ENCODE results near the gene CHPF2. TPM values are rescaled to one million over a fixed set of nuclear protein-coding genes. Genes with fewer than 3 reads are reported as not detected.

The CHPF2 gene
- total and polyA plus RNA-seq, 10 donors: 16.3 to 55.4 (median 43.7) TPM

DNA sequence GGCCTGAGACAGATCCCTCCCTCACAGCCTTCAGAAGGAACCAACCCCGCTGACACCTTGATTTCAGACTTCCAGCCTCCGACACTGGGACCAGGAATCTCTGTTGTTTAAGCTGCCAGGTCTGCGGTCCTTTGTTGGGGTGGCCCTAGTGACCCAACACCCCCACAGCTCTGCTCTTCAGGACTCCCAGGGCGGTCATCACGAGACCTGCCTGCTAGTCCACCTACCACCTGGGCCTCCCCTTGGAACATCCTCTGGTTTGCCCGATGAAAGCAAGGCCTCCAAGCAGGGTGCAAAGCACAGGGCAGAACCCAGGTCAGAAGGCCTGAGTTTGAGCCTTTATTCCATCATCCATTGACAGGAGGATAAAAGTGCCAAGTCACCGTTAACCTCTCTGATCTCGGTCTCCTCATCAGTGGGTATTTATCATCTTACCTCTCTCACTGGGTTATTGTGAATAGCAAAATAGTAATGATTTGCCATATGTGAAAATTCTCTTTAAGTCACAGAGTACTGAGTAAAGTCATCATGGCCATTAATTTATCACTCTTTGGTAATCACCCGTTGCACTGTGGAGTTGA lies 33.2 kb downstream of the CHPF2 start:
- Histone ChIP-seq H3K4me1 (no peaks in the 10 kb centered on the region), H3K36me3 (no peaks in the 10 kb centered on the region), H3K27ac (no peak overlapping the region), H3K9me3 (no peaks in the 10 kb centered on the region), H3K27me3 (replicated peaks in 1 of 7) (peaks cover 0 to 7% (median 0%) of the 10 kb centered on the region in 7 donors), H3K4me3 (no peak overlapping the region)
- DNase-seq: peak; percentile 28
- intact Hi-C loops (cut with DNase I; ENCODE audit: low total_unique reads): no loop called here
- TF ChIP-seq POLR2AphosphoS5 (IDR thresholded peaks at IDR 0.05): no peak
- TF ChIP-seq POLR2A (IDR thresholded peaks at IDR 0.05): no peak
- TF ChIP-seq, protein P1, sequence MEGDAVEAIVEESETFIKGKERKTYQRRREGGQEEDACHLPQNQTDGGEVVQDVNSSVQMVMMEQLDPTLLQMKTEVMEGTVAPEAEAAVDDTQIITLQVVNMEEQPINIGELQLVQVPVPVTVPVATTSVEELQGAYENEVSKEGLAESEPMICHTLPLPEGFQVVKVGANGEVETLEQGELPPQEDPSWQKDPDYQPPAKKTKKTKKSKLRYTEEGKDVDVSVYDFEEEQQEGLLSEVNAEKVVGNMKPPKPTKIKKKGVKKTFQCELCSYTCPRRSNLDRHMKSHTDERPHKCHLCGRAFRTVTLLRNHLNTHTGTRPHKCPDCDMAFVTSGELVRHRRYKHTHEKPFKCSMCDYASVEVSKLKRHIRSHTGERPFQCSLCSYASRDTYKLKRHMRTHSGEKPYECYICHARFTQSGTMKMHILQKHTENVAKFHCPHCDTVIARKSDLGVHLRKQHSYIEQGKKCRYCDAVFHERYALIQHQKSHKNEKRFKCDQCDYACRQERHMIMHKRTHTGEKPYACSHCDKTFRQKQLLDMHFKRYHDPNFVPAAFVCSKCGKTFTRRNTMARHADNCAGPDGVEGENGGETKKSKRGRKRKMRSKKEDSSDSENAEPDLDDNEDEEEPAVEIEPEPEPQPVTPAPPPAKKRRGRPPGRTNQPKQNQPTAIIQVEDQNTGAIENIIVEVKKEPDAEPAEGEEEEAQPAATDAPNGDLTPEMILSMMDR (IDR thresholded peaks at IDR 0.05 in 8 of 11, conservative IDR thresholded peaks at IDR 0.05 in 3 of 11): no peak
- 80 to 92% (median 89%) methylated on average over 9 of the region's 9 CpGs for WGBS, 5 donors

GRCh38 chr7:151269511-151269910 lies 37.2 kb downstream of the CHPF2 start:
- Histone ChIP-seq H3K4me1 (peaks cover 0 to 38% (median 20%) of the 10 kb centered on the region in 6 donors), H3K27ac (no peak overlapping the region), H3K27me3 (replicated peaks in 1 of 7) (peaks cover 0 to 3% (median 0%) of the 10 kb centered on the region in 7 donors), H3K9me3 (no peaks in the 10 kb centered on the region), H3K4me3 (no peak overlapping the region), H3K36me3 (no peaks in the 10 kb centered on the region)
- WGBS, 5 donors: 91 to 94% (median 93%) methylated on average over 10 of the region's 10 CpGs
- TF ChIP-seq POLR2A (IDR thresholded peaks at IDR 0.05): no peak
- TF ChIP-seq, protein P1 (IDR thresholded peaks at IDR 0.05 in 8 of 11, conservative IDR thresholded peaks at IDR 0.05 in 3 of 11): no peak
- intact Hi-C loops (cut with DNase I; ENCODE audit: low total_unique reads): no loop called here
- DNase-seq: no peak

DNA sequence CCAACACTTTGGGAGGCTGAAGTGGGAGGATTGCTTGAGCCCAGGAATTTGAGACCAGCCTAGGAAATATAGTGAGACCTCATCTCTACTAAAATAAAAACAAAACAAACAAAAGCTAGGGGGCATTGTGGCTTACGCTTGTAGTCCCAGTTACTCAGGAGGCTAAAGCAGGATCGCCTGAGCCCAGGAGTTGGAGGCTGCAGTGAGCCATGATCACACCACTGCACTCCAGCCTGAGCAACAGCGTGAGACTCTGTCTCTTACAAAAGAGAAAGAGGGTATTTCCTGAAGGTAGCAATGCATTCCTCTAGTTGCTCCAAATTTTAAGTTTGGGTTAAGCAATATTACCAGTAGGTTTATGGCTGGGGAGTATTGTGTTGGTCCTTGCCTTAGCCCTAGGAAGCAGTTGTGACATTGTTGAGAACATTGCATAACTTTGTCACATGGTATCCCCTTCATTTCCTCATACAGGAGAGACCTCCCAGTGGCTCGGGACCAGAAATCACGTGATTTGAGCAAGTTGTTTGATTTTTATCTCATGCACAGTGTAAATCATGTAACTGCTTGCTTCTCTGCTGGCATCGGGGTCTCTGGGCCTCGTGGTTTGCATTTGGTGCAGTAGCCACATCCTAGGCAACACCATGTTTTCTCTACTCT lies 39.5 kb downstream of the CHPF2 start:
- no peak for TF ChIP-seq POLR2A (IDR thresholded peaks at IDR 0.05)
- peak in 1 of 3 donors; percentile 43 for TF ChIP-seq POLR2AphosphoS5 (IDR thresholded peaks at IDR 0.05)
- TF ChIP-seq, protein P1 (IDR thresholded peaks at IDR 0.05 in 8 of 11, conservative IDR thresholded peaks at IDR 0.05 in 3 of 11): peak in 1 of 11 experiments; percentile 11
- Histone ChIP-seq H3K4me1 (peaks cover 3 to 60% (median 37%) of the 10 kb centered on the region in 6 donors), H3K9me3 (no peaks in the 10 kb centered on the region), H3K4me3 (no peak overlapping the region), H3K27me3 (replicated peaks in 1 of 7) (peaks cover 0 to 25% (median 0%) of the 10 kb centered on the region in 7 donors), H3K27ac (peak overlapping the region in 6 of 8 donors; percentile 29 to 80 (median 71)), H3K36me3 (no peaks in the 10 kb centered on the region)
- no peak for DNase-seq
- intact Hi-C loops (cut with DNase I; ENCODE audit: low total_unique reads): no loop called here
- WGBS, 5 donors: 20 to 39% (median 36%) methylated on average over 7 of the region's 7 CpGs

DNA sequence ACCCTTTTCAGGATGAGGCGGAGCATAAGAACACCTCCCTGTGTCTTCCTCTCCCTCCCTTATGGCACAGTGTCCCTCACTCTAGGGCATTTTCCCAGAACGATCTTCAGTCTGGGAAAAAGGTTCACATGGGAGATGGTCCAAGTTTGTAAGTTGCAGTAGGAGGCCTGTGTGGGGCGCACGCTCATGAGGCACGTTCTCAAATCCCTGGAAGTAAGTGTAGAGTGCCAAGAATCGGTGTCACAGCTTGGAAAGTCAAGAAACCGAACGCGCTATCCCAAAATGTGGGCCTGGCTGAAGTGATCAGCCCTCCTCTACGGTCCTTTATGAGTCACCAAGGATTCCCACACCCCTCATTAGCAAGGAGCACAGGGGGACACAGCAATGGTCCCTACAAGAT lies 40.1 kb downstream of the CHPF2 start:
- Histone ChIP-seq H3K36me3 (no peaks in the 10 kb centered on the region), H3K9me3 (no peaks in the 10 kb centered on the region), H3K4me1 (peaks cover 3 to 65% (median 41%) of the 10 kb centered on the region in 6 donors), H3K27me3 (replicated peaks in 1 of 7) (peaks cover 0 to 29% (median 0%) of the 10 kb centered on the region in 7 donors), H3K4me3 (no peak overlapping the region), H3K27ac (peak overlapping the region in 6 of 8 donors; percentile 29 to 80 (median 71))
- 74 to 86% (median 82%) methylated on average over 10 of the region's 10 CpGs for WGBS, 5 donors
- DNase-seq: no peak
- intact Hi-C loops (cut with DNase I; ENCODE audit: low total_unique reads): no loop called here
- no peak for TF ChIP-seq POLR2A (IDR thresholded peaks at IDR 0.05)
- no peak for TF ChIP-seq POLR2AphosphoS5 (IDR thresholded peaks at IDR 0.05)

Data from spleen (tissue), 11 donors.